K562 (cell line): ENCODE measurements around the gene BCAR1.

Source experiments
- ATF7 ChIP-seq: fragments of 450-650 bp; IDR thresholded peaks from 2 replicates; pipeline ENCODE4 v1.7.1; 2014; ENCODE audit warnings: mild to moderate bottlenecking, moderate library complexity
- CEBPB ChIP-seq: fragments of 450-650 bp; IDR thresholded peaks from 2 replicates; pipeline ENCODE4 v1.6.1; 2016; ENCODE audit warnings: missing genetic modification characterization, missing compliant biosample characterization
- EGR1 ChIP-seq: fragments of 450-650 bp; conservative IDR thresholded peaks from 2 replicates; pipeline ENCODE4 v1.6.1; 2017; ENCODE audit warnings: mild to moderate bottlenecking
- EP300 ChIP-seq: IDR thresholded peaks from 2 replicates; pipeline ENCODE4 v1.6.1; 2012; ENCODE audit warnings: low read length, improper control_type of control experiment
- EZH2 ChIP-seq: IDR thresholded peaks from 2 replicates; pipeline ENCODE4 v1.6.1; 2012; ENCODE audit warnings: low read depth, mild to moderate bottlenecking, inconsistent platforms, low read length, borderline replicate concordance
- HNRNPLL ChIP-seq: fragments of 200-400 bp; formaldehyde crosslinking; IDR thresholded peaks from 2 replicates; pipeline ENCODE4 v1.6.1; 2017; ENCODE audit warnings: low read length, low read depth, mild to moderate bottlenecking; ENCODE audit not compliant: poor library complexity, severe bottlenecking
- JUND ChIP-seq, 2 experiments: IDR thresholded peaks; 2 replicates in 1 of 2; 3 replicates in 1 of 2; pipeline ENCODE4 v1.6.1; 2011; ENCODE audit warnings: borderline replicate concordance in 2 of 2, low read depth in 2 of 2, low read length in 2 of 2, improper control_type of control experiment in 1 of 2, missing biosample characterization in 1 of 2, missing genetic modification characterization in 1 of 2, missing genetic modification reagents in 1 of 2
- KLF10 ChIP-seq: fragments of 250-450 bp; sonication (Bioruptor Pico); IDR thresholded peaks from 2 replicates; pipeline ENCODE4 v1.6.1; 2021; ENCODE audit warnings: matching md5 sums
- MEF2D ChIP-seq: conservative IDR thresholded peaks from 2 replicates; pipeline ENCODE4 v1.6.1; 2016; ENCODE audit warnings: low read depth, missing genetic modification characterization, missing compliant biosample characterization
- NRF1 ChIP-seq, 2 experiments: fragments of 450-650 bp; IDR thresholded peaks in 1 of 2; conservative IDR thresholded peaks in 1 of 2; 2 replicates each; pipeline ENCODE4 v1.6.1; 2014; ENCODE audit warnings: mild to moderate bottlenecking in 2 of 2
- ZNF217 ChIP-seq: sonication (generic); formaldehyde crosslinking; IDR thresholded peaks from 2 replicates; pipeline ENCODE4 v1.8.0; 2022; ENCODE audit warnings: mild to moderate bottlenecking, missing genetic modification reagents
- ZZZ3 ChIP-seq: fragments of 450-650 bp; IDR thresholded peaks from 2 replicates; pipeline ENCODE4 v1.6.1; 2016; ENCODE audit warnings: antibody characterized with exemption, mild to moderate bottlenecking, moderate library complexity
- TF ChIP-seq, protein P1 (sequence below): fragments of 200-600 bp; sonication (generic); IDR thresholded peaks from one replicate; pipeline ENCODE4 v1.6.1; 2012; ENCODE audit warnings: mild to moderate bottlenecking, low read depth, low read length, inconsistent platforms

DNA sequence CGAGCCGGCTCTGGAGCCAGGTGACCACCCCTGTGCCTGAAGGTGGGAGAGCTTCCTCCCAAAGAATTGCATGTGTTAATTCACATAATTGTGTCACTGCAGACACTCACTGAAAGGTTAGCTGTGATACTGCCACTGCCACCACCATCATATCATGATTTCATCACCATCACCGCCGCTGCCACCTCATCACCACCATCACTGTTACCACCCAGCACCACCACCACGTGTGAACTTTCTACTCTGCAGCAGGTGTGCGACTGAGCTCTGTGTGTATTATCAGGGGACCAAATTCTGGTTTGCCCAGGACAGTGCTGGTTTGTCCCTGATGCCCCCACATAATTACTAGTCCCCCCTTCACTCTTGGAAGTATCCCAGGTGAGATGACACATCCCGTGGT lies 15.2 kb downstream of the BCAR1 start:
- no peak for TF ChIP-seq EGR1
- TF ChIP-seq KLF10, result no peak
- no peak for TF ChIP-seq EZH2
- TF ChIP-seq, protein P1, sequence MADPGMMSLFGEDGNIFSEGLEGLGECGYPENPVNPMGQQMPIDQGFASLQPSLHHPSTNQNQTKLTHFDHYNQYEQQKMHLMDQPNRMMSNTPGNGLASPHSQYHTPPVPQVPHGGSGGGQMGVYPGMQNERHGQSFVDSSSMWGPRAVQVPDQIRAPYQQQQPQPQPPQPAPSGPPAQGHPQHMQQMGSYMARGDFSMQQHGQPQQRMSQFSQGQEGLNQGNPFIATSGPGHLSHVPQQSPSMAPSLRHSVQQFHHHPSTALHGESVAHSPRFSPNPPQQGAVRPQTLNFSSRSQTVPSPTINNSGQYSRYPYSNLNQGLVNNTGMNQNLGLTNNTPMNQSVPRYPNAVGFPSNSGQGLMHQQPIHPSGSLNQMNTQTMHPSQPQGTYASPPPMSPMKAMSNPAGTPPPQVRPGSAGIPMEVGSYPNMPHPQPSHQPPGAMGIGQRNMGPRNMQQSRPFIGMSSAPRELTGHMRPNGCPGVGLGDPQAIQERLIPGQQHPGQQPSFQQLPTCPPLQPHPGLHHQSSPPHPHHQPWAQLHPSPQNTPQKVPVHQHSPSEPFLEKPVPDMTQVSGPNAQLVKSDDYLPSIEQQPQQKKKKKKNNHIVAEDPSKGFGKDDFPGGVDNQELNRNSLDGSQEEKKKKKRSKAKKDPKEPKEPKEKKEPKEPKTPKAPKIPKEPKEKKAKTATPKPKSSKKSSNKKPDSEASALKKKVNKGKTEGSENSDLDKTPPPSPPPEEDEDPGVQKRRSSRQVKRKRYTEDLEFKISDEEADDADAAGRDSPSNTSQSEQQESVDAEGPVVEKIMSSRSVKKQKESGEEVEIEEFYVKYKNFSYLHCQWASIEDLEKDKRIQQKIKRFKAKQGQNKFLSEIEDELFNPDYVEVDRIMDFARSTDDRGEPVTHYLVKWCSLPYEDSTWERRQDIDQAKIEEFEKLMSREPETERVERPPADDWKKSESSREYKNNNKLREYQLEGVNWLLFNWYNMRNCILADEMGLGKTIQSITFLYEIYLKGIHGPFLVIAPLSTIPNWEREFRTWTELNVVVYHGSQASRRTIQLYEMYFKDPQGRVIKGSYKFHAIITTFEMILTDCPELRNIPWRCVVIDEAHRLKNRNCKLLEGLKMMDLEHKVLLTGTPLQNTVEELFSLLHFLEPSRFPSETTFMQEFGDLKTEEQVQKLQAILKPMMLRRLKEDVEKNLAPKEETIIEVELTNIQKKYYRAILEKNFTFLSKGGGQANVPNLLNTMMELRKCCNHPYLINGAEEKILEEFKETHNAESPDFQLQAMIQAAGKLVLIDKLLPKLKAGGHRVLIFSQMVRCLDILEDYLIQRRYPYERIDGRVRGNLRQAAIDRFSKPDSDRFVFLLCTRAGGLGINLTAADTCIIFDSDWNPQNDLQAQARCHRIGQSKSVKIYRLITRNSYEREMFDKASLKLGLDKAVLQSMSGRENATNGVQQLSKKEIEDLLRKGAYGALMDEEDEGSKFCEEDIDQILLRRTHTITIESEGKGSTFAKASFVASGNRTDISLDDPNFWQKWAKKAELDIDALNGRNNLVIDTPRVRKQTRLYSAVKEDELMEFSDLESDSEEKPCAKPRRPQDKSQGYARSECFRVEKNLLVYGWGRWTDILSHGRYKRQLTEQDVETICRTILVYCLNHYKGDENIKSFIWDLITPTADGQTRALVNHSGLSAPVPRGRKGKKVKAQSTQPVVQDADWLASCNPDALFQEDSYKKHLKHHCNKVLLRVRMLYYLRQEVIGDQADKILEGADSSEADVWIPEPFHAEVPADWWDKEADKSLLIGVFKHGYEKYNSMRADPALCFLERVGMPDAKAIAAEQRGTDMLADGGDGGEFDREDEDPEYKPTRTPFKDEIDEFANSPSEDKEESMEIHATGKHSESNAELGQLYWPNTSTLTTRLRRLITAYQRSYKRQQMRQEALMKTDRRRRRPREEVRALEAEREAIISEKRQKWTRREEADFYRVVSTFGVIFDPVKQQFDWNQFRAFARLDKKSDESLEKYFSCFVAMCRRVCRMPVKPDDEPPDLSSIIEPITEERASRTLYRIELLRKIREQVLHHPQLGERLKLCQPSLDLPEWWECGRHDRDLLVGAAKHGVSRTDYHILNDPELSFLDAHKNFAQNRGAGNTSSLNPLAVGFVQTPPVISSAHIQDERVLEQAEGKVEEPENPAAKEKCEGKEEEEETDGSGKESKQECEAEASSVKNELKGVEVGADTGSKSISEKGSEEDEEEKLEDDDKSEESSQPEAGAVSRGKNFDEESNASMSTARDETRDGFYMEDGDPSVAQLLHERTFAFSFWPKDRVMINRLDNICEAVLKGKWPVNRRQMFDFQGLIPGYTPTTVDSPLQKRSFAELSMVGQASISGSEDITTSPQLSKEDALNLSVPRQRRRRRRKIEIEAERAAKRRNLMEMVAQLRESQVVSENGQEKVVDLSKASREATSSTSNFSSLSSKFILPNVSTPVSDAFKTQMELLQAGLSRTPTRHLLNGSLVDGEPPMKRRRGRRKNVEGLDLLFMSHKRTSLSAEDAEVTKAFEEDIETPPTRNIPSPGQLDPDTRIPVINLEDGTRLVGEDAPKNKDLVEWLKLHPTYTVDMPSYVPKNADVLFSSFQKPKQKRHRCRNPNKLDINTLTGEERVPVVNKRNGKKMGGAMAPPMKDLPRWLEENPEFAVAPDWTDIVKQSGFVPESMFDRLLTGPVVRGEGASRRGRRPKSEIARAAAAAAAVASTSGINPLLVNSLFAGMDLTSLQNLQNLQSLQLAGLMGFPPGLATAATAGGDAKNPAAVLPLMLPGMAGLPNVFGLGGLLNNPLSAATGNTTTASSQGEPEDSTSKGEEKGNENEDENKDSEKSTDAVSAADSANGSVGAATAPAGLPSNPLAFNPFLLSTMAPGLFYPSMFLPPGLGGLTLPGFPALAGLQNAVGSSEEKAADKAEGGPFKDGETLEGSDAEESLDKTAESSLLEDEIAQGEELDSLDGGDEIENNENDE, result no peak
- no peak for TF ChIP-seq MEF2D (tag)
- TF ChIP-seq ZNF217 (CRISPR knock-in tag), result no peak
- TF ChIP-seq JUND (IDR thresholded peaks at IDR 0.05; ENCODE audit: borderline replicate concordance, low read depth, low read length), result no peak
- no peak for TF ChIP-seq JUND (tag; IDR thresholded peaks at IDR 0.05; ENCODE audit: borderline replicate concordance, low read depth, low read length)
- no peak for TF ChIP-seq CEBPB (tag)
- no peak for TF ChIP-seq ATF7
- TF ChIP-seq ZZZ3, result no peak
- TF ChIP-seq NRF1 (conservative IDR thresholded peaks at IDR 0.05 in 1 of 2, IDR thresholded peaks at IDR 0.05 in 1 of 2), result no peak
- no peak for TF ChIP-seq EP300
- no peak for TF ChIP-seq HNRNPLL
